Motor neuron (in vitro differentiated cells): ENCODE data around the gene CD3D. TPM values are rescaled to one million over a fixed set of nuclear protein-coding genes. Genes with fewer than 3 reads are reported as not detected.

ENCODE experiments used
- total RNA-seq, 8 experiments: library from RNA; unstranded; fragments of 300-600 nt; gene quantifications; 2 replicates each; pipeline versions ENCODE4 v1.2.3 to v1.2.4, GENCODE V29; 2022

The CD3D gene
- total RNA-seq, 8 experiments from 2014 or later, result not detected

Other genes with a start within 250 kb of the CD3D start
- 1 to 10 TPM in 3 of 8 experiments, under 1 TPM in 5; 0.37 to 8.6 (median 0.93) TPM for gene SCN4B, start 189.9 kb downstream of the CD3D start, total RNA-seq
- 1 to 10 TPM in 1 of 8 experiments, under 1 TPM in 7; 0.08 to 3.4 (median 0.22) TPM for gene SCN2B, start 166.1 kb downstream of the CD3D start, total RNA-seq
- 1 to 10 TPM in 5 of 8 experiments, under 1 TPM in 2, not detected in 1; 0.13 to 3.1 (median 1.4) TPM for gene JAML, start 117.7 kb downstream of the CD3D start, total RNA-seq
- gene MPZL3, start 90.3 kb downstream of the CD3D start, total RNA-seq, result 1 to 10 TPM in 3 of 8 experiments, under 1 TPM in 3, not detected in 2; 0.08 to 6.2 (median 0.75) TPM
- 10 to 100 TPM in 1 of 8 experiments, 1 to 10 TPM in 2, under 1 TPM in 3, not detected in 2; 0.29 to 51.4 (median 1.0) TPM for gene MPZL2, start 78.4 kb downstream of the CD3D start, total RNA-seq
- 1 to 10 TPM in 1 of 8 experiments, under 1 TPM in 3, not detected in 4; 0.17 to 1.2 (median 0.43) TPM for gene CD3E, start 38.0 kb downstream of the CD3D start, total RNA-seq
- gene CD3G, start 1.6 kb upstream of the CD3D start, total RNA-seq, result under 1 TPM in 3 of 8 experiments, not detected in 5; 0.24 to 0.71 (median 0.52) TPM
- gene UBE4A, start 16.9 kb upstream of the CD3D start, total RNA-seq, result 10 to 100 TPM; 25.3 to 57.3 (median 39.1) TPM
- 100 to 1,000 TPM; 145 to 207 (median 182) TPM for gene ATP5MG, start 58.9 kb upstream of the CD3D start, total RNA-seq
- 10 to 100 TPM; 23.2 to 70.5 (median 47.6) TPM for gene KMT2A, start 93.8 kb upstream of the CD3D start, total RNA-seq
- 1 to 10 TPM in 2 of 8 experiments, under 1 TPM in 3, not detected in 3; 0.38 to 1.3 (median 0.60) TPM for gene TTC36, start 184.8 kb upstream of the CD3D start, total RNA-seq
- 10 to 100 TPM in 7 of 8 experiments, 1 to 10 TPM in 1; 2.4 to 33.7 (median 24.0) TPM for gene TMEM25, start 188.5 kb upstream of the CD3D start, total RNA-seq
- gene IFT46, start 223.2 kb upstream of the CD3D start, total RNA-seq, result 10 to 100 TPM; 20.0 to 60.2 (median 24.1) TPM
- 100 to 1,000 TPM in 6 of 8 experiments, 10 to 100 TPM in 2; 87.9 to 155 (median 122) TPM for gene ARCN1, start 229.7 kb upstream of the CD3D start, total RNA-seq